SIG-M5 treated with dmso at 0.1 percent for 504 hours (cell line): Measurements from ENCODE around the gene DNAJA3.

Source experiments
- DNase-seq: peaks from one replicate; lab custom pipeline; 2025; ENCODE audit not compliant: unreplicated experiment; lab: John Stamatoyannopoulos, UW

Gene DNAJA3

GRCh38 chr16:4433228-4433627 lies 7.6 kb downstream of the DNAJA3 start:
- no peak for DNase-seq

- no peak for DNase-seq
Measured at GRCh38 chr16:4433914-4434787, 8.5 kb downstream of the DNAJA3 start.

GRCh38 chr16:4435337-4436067 lies 9.8 kb downstream of the DNAJA3 start:
- DNase-seq, result no peak

GRCh38 chr16:4437366-4437765 lies 11.7 kb downstream of the DNAJA3 start:
- no peak for DNase-seq

- DNase-seq, result no peak
Measured at GRCh38 chr16:4442371-4442770, 16.7 kb downstream of the DNAJA3 start.

GRCh38 chr16:4443271-4443670 lies 17.6 kb downstream of the DNAJA3 start:
- no peak for DNase-seq

- no peak for DNase-seq
Measured at GRCh38 chr16:4443986-4444385, 18.3 kb downstream of the DNAJA3 start.

GRCh38 chr16:4450430-4450829 lies 24.8 kb downstream of the DNAJA3 start:
- no peak for DNase-seq

GRCh38 chr16:4450931-4451519 lies 25.4 kb downstream of the DNAJA3 start:
- DNase-seq, result no peak

GRCh38 chr16:4452674-4453073 lies 27.0 kb downstream of the DNAJA3 start:
- DNase-seq, result no peak

- DNase-seq, result no peak
Measured at GRCh38 chr16:4454623-4455022, 29.0 kb downstream of the DNAJA3 start.

- DNase-seq, result no peak
Measured at GRCh38 chr16:4455081-4455480, 29.4 kb downstream of the DNAJA3 start.

GRCh38 chr16:4455951-4456350 lies 30.3 kb downstream of the DNAJA3 start:
- no peak for DNase-seq

GRCh38 chr16:4460936-4461249 lies 35.2 kb downstream of the DNAJA3 start:
- DNase-seq, result no peak

- DNase-seq, result no peak
Measured at GRCh38 chr16:4461250-4462085, 35.8 kb downstream of the DNAJA3 start.

GRCh38 chr16:4463522-4464163 lies 38.0 kb downstream of the DNAJA3 start:
- no peak for DNase-seq

GRCh38 chr16:4465977-4466779 lies 40.5 kb downstream of the DNAJA3 start:
- DNase-seq, result no peak

GRCh38 chr16:4467916-4468315 lies 42.2 kb downstream of the DNAJA3 start:
- no peak for DNase-seq

- no peak for DNase-seq
Measured at GRCh38 chr16:4468972-4469371, 43.3 kb downstream of the DNAJA3 start.

GRCh38 chr16:4471869-4472268 lies 46.2 kb downstream of the DNAJA3 start:
- DNase-seq, result no peak
